Brain microvascular endothelial cell (primary cell): ENCODE data around the gene SLC19A1.

Experiments
- DNase-seq: peaks from one replicate; pipeline ENCODE4 v3.0.0-alpha.2; 2020
- H3K27ac ChIP-seq: fragments of 250-450 bp; sonication (Bioruptor Pico); 2 replicates; pipeline ENCODE4 v1.5.1; 2020; ENCODE audit warnings: mild to moderate bottlenecking, moderate library complexity
- H3K27me3 ChIP-seq: fragments of 250-450 bp; sonication (Bioruptor Pico); replicated peaks from 2 replicates; pipeline ENCODE4 v1.5.1; 2020; ENCODE audit warnings: mild to moderate bottlenecking
- H3K36me3 ChIP-seq: fragments of 250-450 bp; sonication (Bioruptor Pico); replicated peaks from 2 replicates; pipeline ENCODE4 v1.5.1; 2020; ENCODE audit warnings: mild to moderate bottlenecking
- H3K4me3 ChIP-seq: 2 replicates; pipeline ENCODE4 v1.5.1; 2011; ENCODE audit warnings: low read depth, mild to moderate bottlenecking, control low read depth, low read length, moderate library complexity
- in situ Hi-C: cut with HindIII; loops from 2 replicates; pipeline ENCODE4 v1.10.0; 2017; ENCODE audit warnings: low sequenced_read_pairs, low pct_ligation_motif_present
- TF ChIP-seq, protein P1 (sequence below): IDR thresholded peaks from 2 replicates; pipeline ENCODE4 v1.5.1; 2011; ENCODE audit warnings: low read depth, mild to moderate bottlenecking, moderate library complexity, low read length, control low read depth, inconsistent platforms; ENCODE audit errors: missing control alignments

Gene SLC19A1

DNA sequence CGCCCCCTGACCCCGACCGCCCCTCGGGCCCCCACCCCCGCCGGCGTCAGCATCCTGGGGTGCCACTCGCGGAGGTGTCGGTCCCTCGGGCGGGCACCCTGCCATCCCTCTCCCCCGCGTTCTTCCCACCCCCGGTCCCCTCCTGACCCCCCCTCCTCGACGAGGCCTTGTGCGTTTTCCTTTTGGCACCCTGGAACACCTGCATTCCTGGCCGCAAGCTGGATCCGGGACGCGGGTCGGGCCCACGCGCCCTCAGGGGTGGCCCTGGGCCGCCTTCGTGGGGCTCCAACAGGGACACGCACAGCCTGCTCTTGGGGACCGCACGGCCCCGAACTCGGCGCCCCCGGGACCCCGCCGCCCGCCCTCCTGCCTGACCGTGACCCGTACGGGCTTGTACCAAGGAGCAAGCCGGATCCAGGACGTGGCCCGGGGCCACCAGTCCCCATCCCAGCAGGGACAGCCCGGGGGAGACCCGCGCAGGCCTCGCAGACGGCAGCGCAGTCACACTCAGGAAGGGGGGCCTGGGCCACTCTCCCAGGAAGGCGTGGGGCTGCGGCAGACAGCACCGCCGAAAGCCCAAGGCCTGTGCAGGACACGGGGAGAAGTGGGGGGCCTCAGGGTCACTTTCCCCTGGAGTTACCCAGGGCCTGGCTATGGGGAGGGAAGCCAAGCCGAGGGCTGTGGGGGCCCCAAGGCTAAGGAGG lies 579 bp upstream of the SLC19A1 start:
- in situ Hi-C loops: no loop called here
- peak overlapping the region; percentile 37 for H3K4me3 ChIP-seq
- no peaks in the 10 kb centered on the region for H3K27me3 ChIP-seq
- DNase-seq: no peak
- H3K36me3 ChIP-seq: no peaks in the 10 kb centered on the region
- no peak overlapping the region for H3K27ac ChIP-seq
- TF ChIP-seq, protein P1, sequence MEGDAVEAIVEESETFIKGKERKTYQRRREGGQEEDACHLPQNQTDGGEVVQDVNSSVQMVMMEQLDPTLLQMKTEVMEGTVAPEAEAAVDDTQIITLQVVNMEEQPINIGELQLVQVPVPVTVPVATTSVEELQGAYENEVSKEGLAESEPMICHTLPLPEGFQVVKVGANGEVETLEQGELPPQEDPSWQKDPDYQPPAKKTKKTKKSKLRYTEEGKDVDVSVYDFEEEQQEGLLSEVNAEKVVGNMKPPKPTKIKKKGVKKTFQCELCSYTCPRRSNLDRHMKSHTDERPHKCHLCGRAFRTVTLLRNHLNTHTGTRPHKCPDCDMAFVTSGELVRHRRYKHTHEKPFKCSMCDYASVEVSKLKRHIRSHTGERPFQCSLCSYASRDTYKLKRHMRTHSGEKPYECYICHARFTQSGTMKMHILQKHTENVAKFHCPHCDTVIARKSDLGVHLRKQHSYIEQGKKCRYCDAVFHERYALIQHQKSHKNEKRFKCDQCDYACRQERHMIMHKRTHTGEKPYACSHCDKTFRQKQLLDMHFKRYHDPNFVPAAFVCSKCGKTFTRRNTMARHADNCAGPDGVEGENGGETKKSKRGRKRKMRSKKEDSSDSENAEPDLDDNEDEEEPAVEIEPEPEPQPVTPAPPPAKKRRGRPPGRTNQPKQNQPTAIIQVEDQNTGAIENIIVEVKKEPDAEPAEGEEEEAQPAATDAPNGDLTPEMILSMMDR: no peak

DNA sequence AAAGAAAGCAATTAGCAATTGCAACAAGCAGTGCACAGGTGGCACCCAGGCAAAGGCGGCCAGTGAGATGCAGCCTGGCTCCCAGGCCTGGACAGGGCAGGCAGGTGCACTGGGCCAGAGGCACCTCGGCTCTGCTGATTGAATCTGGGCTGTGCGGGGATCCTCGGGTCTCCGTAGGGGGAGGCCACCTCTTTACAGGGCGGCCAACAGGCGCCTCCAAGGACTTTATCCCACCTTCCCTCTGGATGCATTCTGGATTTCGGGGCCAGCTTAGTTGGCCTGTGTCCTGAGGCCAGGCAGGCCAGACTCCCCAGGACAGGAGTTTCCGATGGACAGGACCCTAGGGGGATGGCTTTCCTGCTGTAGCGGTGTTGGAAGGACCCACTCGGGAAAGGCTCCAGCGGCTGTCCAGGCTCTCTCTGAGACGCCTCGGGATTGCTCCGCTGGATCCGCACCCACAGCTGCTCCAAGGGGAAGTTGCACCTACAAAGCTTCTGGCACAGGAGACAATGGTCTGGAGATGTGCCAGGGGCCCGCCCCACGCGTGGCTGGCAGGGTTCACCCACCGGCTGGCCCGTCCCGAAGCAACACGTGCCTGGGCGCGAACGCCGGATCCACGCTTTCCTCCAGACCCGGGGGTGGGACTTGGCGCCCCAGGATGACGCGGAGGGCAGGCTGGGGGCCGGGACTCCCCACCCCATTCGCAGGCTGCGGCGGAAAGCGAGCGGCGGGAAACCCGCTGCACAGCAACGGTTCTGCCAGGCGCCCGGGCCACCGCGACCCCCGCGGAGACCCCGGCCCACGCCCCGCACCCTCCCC lies 810 bp downstream of the SLC19A1 start:
- in situ Hi-C loops: no loop called here
- H3K27ac ChIP-seq: no peak overlapping the region
- peak overlapping the region; percentile 59 for H3K4me3 ChIP-seq
- no peaks in the 10 kb centered on the region for H3K27me3 ChIP-seq
- DNase-seq: no peak
- TF ChIP-seq, protein P1: no peak
- no peaks in the 10 kb centered on the region for H3K36me3 ChIP-seq

- no peak for DNase-seq
- H3K27me3 ChIP-seq: no peaks in the 10 kb centered on the region
- H3K36me3 ChIP-seq: no peaks in the 10 kb centered on the region
- no peak overlapping the region for H3K27ac ChIP-seq
- in situ Hi-C loops: no loop called here
- TF ChIP-seq, protein P1: no peak
- H3K4me3 ChIP-seq: no peak overlapping the region
Observed at GRCh38 chr21:45540601-45540970, 1.7 kb downstream of the SLC19A1 start.

DNA sequence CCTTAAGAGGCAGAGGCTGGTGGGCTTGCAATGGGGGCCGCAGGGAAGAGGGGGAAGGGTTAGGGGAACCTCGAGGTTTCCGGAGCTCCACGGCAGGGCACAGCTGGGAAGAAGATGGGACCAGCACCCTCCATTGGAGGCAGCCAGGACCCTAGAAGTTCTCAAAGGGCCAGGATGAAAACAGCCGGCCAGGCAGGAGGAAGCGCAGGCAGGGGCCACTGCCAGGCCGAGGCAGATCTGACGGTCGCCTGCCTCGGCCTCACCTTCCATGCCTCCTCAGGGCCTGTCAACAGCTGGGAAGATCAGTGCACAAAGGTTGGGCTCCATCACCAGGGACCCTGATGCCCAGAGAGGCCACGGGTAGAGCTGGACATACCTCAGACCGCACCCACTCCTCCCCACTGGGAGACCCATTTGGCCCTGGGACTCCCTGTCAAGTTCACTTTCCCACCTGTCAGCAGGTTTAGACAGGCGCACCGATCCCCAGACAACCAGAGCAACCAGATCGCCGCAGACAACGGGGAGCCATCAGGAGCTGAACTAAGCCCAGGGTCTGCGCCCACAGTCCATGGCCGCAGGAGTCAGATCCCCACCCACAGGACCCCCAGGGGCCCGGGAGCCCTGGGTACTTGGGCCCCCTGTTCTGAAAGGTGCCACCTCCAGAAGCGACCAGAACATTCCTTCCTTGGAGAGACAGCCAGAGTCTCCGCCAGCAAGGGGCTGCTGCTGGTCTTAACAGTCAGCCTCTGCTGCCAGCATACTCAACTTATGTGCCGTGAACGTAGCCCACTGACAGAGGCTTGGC lies 2.2 kb downstream of the SLC19A1 start:
- Histone ChIP-seq H3K27ac (no peak overlapping the region), H3K27me3 (no peaks in the 10 kb centered on the region), H3K36me3 (no peaks in the 10 kb centered on the region), H3K4me3 (no peak overlapping the region)
- TF ChIP-seq, protein P1: no peak
- in situ Hi-C loops: no loop called here
- no peak for DNase-seq

DNA sequence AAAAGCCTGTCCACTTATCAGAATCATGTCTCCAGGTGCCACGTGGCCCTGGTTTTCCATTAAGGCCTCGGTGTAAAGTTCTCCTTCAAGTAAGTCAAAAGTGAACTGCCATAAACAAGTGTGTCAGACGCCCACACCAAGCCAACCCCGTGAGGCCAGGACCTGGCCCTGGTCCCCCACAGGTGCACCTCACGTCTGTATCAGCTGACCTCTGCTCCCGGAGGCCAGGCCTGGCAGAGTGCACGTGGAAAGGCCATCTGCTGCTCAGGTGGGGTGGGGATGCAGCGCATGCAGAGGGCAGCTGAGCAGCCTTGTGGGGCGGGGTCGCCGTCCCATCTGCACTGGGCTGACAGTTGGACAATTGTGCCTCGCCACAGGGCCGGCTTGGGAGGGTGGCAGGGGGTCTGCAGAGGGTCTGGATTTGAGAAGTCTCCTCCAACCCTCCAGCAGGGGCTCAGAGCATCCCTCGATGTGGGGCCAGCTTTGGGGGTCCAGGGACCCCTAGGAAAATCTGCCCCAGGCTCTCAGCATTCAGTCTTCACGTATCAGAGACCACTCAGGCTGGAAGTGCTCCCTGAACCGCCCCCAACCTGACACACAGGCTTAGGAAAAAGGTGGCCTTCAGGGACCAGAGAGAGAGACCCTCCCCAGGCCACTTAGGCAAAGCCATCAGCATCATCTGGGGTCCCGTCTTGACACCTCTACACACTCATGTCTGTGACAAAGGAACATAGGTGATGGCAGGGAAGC lies 3.0 kb downstream of the SLC19A1 start:
- H3K27me3 ChIP-seq: no peaks in the 10 kb centered on the region
- in situ Hi-C loops: no loop called here
- TF ChIP-seq, protein P1: no peak
- H3K27ac ChIP-seq: no peak overlapping the region
- DNase-seq: no peak
- no peak overlapping the region for H3K4me3 ChIP-seq
- H3K36me3 ChIP-seq: no peaks in the 10 kb centered on the region
